SK-N-MC (cell line): Measurements from ENCODE around the gene CHAC1.

Experiments
- EZH2 ChIP-seq: fragments of 200-600 bp; sonication (generic); IDR thresholded peaks from one replicate; pipeline ENCODE4 v1.6.1; 2017; ENCODE audit warnings: antibody characterized with exemption
- POLR2AphosphoS5 ChIP-seq: IDR thresholded peaks from 2 replicates; pipeline ENCODE4 v1.6.1; 2012; ENCODE audit warnings: mild to moderate bottlenecking, low read depth, low read length, borderline replicate concordance

DNA sequence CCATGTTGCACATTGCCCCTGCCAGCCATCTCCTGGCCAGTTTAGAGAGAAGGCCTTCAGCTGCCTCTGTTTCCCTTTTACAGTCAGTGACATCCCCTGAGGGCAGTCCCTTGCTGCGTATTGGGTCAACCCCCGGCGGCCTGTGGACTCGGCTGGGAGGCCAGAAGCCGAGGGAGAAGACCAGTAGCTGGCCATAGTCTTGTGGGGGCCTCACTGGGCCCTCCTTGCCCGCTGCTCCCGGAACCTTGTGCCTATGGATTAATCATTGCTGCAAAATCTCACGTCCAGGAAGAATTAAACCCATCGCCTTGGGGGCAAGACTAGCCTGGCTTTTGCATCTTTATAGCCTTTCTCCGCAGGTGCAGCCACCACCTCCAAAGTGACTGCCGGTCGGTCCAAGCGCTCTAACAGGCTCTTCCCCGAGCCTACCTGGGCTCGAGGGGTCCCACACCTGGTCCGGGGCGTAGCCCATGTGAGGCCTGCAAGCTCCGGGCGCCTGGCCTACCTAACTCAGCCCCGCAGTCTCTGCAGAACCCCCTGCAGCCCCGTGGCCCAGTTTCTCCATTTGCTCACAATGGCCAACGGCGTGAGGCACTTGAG, 870 bp upstream of the CHAC1 start:
- TF ChIP-seq POLR2AphosphoS5 (no peak), EZH2 (no peak)
